Heart left ventricle (tissue), 16 donors: Measurements from ENCODE around the gene AP3B1. TPM values are rescaled to one million over a fixed set of nuclear protein-coding genes. Genes with fewer than 3 reads are reported as not detected.

Experiments used
- ATAC-seq, 4 donors: fragments of 200-7000 bp; cut with Tn5 transposase; one replicate each; pipeline ENCODE4 v1.9.1; 2020 to 2022; ENCODE audit warnings: moderate library complexity in 4 of 4, mild to moderate bottlenecking in 3 of 4, moderate number of reproducible peaks in 1 of 4
- DNase-seq, 5 donors: peaks; one replicate each; pipeline ENCODE4 v3.0.0-alpha.2; 2020
- H3K27ac ChIP-seq, 12 donors: fragments of 200-600 bp; sonication (generic) in 4 of 12; one replicate each; pipeline versions ENCODE4 v1.5.0 to v1.8.0; 2016 to 2022; ENCODE audit warnings: mild to moderate bottlenecking in 2 of 12
- H3K27me3 ChIP-seq, 9 donors: fragments of 200-600 bp; sonication (generic) in 2 of 9; one replicate each; pipeline versions ENCODE4 v1.5.1 to v1.8.0; 2016 to 2022; ENCODE audit warnings: mild to moderate bottlenecking in 3 of 9
- H3K36me3 ChIP-seq, 9 donors: fragments of 200-600 bp; sonication (generic) in 2 of 9; one replicate each; pipeline versions ENCODE4 v1.5.0 to v1.8.0; 2018 to 2022; ENCODE audit warnings: mild to moderate bottlenecking in 2 of 9
- H3K4me1 ChIP-seq, 12 donors: fragments of 200-600 bp; sonication (generic) in 4 of 12; one replicate each; pipeline versions ENCODE4 v1.5.0 to v1.8.0; 2016 to 2022; ENCODE audit warnings: mild to moderate bottlenecking in 3 of 12
- H3K4me3 ChIP-seq, 12 donors: fragments of 200-600 bp; sonication (generic) in 4 of 12; one replicate each; pipeline versions ENCODE4 v1.5.0 to v1.8.0; 2017 to 2022; ENCODE audit warnings: mild to moderate bottlenecking in 9 of 12, moderate library complexity in 4 of 12
- H3K9me3 ChIP-seq, 12 donors: fragments of 200-600 bp; sonication (generic) in 4 of 12; one replicate each; pipeline versions ENCODE4 v1.5.0 to v1.8.0; 2016 to 2022; ENCODE audit warnings: mild to moderate bottlenecking in 1 of 12
- POLR2A ChIP-seq, 2 donors: fragments of 450-650 bp; IDR thresholded peaks; one replicate each; pipeline ENCODE4 v1.6.1; 2017; ENCODE audit warnings: antibody characterized with exemption in 2 of 2, mild to moderate bottlenecking in 2 of 2, moderate library complexity in 2 of 2
- WGBS, 4 donors: extraction: QIAGEN DNeasy Blood & Tissue Kit in 2 of 4; methylation state at CpG; one replicate each; pipeline versions ENCODE4 v1.1.5 to v1.1.7; 2013 to 2018; 5-methylcytosine and 5-hydroxymethylcytosine counted together
- intact Hi-C, 10 donors: fragments of 100-400 bp; cut with DNase I; formaldehyde crosslinking; loops; one replicate each; pipeline versions ENCODE4 v1.11.1 to v1.14.2; 2022
- polyA plus RNA-seq, 2 donors: library from polyadenylated mRNA; stranded (reverse); fragments of 200-250 nt; gene quantifications; one replicate each; pipeline ENCODE4 v1.2.3, GENCODE V29; 2013
- total RNA-seq, 9 donors: library from RNA; depleted of rRNA in 2 of 9; stranded (reverse); fragments of >200 nt in 2 of 9; fragmentation: NEBNext Ultra II Directional in 3 of 9; extraction: Animal tissue kit (Norgen Biotek cat#: 25700) in 3 of 9; gene quantifications; one replicate each; pipeline versions ENCODE4 v1.1.0 to v1.2.4, GENCODE V29; 2016 to 2023
- TF ChIP-seq, protein P1 (sequence below), 12 donors: fragments of 200-600 bp; sonication (generic) in 4 of 12; IDR thresholded peaks; one replicate each; pipeline versions ENCODE4 v1.5.0 to v1.8.0; 2018 to 2022; ENCODE audit warnings: antibody characterized with exemption in 12 of 12, mild to moderate bottlenecking in 5 of 12
- donor health status: ischemic (EF 13 %, LVEDD 7.1; RV severe dilation, severe dysfunction).
- donor health status: healthy with polysubstance abuse.
- donor health status: DM: no; HTN: yes; CAD: no.
- donor health status: DM: no; HTN: no; CAD: no.
- donor health status: ischemic (EF 25% LVEDD 6.9; RV normal size, moderate dysfunction).
- donor health status: ischemic (EF 25% LVEDD 5.7; RV mildly dilated, moderate dysfunction).
- donor health status: healthy.
- donor health status: DM: yes; HTN: yes; CAD: no.
- donor health status: ischemic (EF 35%, LVEDD 5.7; RV mildly dilated, moderate dysfunction).
- donor health status: nonischemic (EF 11% LVEDD 7.7; RV severe dilation, severe dysfunction).
- donor health status: DM: yes; HTN: yes; CAD: no.
- donor health status: PGD.
- donor health status: ischemic (EF 29% LVEDD 5.4; RV normal size, mild dysfunction).
- donor health status: nonischemic (EF 23%, LVEDD 6.1; RV moderate dilation, normal function).

The AP3B1 gene
- total and polyA plus RNA-seq, 11 donors: 14.4 to 33.7 (median 25.2) TPM

DNA sequence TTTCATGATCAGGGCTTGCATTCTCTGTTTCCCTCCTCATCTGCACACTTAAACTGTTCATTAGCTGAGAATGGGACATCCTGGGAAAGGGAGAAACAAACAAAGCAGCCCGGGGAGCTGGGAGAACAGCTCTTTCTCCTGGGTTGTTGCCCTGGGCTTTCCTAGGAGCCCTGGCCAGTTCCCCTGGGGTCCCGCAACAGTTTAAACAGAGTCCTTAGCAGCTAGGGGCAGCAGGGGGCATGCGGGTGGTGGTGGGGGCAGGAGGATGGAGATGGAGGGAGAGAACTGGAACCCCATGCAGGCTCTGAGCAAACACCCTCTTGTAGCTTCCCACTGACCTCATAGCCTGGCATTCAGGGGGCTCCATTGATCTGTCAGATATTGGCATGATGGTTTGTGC lies 309.3 kb downstream of the AP3B1 start:
- no peak for ATAC-seq
- Histone ChIP-seq H3K4me1 (peaks cover 0 to 8% (median 0%) of the 10 kb centered on the region in 12 donors), H3K27ac (no peak overlapping the region), H3K27me3 (peaks cover 0 to 7% (median 0%) of the 10 kb centered on the region in 9 donors), H3K36me3 (no peaks in the 10 kb centered on the region), H3K4me3 (no peak overlapping the region), H3K9me3 (no peaks in the 10 kb centered on the region)
- TF ChIP-seq, protein P1, sequence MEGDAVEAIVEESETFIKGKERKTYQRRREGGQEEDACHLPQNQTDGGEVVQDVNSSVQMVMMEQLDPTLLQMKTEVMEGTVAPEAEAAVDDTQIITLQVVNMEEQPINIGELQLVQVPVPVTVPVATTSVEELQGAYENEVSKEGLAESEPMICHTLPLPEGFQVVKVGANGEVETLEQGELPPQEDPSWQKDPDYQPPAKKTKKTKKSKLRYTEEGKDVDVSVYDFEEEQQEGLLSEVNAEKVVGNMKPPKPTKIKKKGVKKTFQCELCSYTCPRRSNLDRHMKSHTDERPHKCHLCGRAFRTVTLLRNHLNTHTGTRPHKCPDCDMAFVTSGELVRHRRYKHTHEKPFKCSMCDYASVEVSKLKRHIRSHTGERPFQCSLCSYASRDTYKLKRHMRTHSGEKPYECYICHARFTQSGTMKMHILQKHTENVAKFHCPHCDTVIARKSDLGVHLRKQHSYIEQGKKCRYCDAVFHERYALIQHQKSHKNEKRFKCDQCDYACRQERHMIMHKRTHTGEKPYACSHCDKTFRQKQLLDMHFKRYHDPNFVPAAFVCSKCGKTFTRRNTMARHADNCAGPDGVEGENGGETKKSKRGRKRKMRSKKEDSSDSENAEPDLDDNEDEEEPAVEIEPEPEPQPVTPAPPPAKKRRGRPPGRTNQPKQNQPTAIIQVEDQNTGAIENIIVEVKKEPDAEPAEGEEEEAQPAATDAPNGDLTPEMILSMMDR (IDR thresholded peaks at IDR 0.05): no peak
- TF ChIP-seq POLR2A (IDR thresholded peaks at IDR 0.05): no peak
- WGBS, 4 donors: 51 to 61% (median 54%) methylated on average over 3 of the region's 3 CpGs
- intact Hi-C loops: no loop called here
- no peak for DNase-seq

DNA sequence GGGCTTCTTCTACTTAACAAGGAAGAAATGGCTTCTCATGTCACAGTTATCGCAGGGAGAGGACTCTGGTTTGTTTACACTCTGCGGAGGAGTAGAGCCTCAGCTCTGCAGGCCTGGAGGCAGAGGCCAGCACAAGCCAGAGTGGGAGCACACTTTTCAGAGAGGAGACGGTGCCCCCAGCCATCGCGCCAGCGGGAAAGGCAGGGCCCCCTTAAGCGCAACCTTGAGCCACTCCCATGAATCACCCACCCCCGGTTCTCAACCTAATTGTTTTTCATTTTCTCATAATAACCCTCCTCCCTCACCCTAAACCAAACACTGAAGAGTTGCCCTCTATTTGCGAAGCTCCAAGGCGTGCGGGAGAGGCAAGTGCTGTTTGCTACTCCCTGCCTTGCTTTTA lies 309.9 kb downstream of the AP3B1 start:
- 55 to 71% (median 62%) methylated on average over 11 of the region's 11 CpGs for WGBS, 4 donors
- H3K27ac ChIP-seq: no peak overlapping the region

DNA sequence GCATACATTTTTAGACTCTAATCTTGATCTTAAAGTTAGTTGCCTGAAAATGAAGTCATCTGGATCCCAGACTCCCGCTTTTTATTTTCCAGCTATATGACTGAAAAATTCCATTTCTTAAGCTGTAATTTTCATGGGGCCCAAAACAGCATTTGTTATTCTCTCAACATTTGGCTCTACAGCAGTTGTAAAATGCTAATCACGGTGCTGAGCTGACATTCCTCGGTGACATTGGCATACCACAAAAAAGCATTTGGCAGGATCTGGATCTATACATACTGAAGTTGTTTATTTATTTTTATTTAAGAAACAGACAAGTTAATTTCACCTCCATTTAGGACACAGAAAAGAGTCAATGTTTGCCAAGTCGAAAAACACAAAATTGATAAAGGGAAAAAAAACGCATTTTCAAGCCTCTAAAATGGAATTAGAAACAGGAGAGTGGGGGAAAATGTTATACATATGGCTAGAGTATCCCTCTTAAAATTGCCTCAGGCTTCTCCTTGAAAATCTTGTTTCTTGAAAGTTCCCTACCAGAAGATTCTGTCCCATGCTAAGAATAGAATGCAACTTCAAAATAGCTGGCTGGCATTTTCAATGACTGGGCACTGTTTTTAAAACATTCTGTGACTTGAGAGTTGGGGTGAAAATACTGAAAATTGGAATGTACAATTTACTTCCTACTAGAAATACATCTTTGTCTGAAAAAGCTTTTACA lies 310.9 kb downstream of the AP3B1 start:
- 68 to 80% (median 72%) methylated on average over 5 of the region's 5 CpGs for WGBS, 4 donors
- intact Hi-C loops: no loop called here
- no peak overlapping the region for H3K4me3 ChIP-seq

More for the DNA sequence above, 309.9 kb downstream of the AP3B1 start:
- Histone ChIP-seq H3K27me3 (peaks cover 0 to 7% (median 0%) of the 10 kb centered on the region in 9 donors), H3K4me3 (no peak overlapping the region), H3K4me1 (peaks cover 0 to 8% (median 0%) of the 10 kb centered on the region in 12 donors), H3K9me3 (no peaks in the 10 kb centered on the region), H3K36me3 (no peaks in the 10 kb centered on the region)
- no peak for TF ChIP-seq POLR2A (IDR thresholded peaks at IDR 0.05)
- TF ChIP-seq, protein P1 (IDR thresholded peaks at IDR 0.05): no peak
- no peak for ATAC-seq
- intact Hi-C loops: no loop called here
- DNase-seq: no peak

DNA sequence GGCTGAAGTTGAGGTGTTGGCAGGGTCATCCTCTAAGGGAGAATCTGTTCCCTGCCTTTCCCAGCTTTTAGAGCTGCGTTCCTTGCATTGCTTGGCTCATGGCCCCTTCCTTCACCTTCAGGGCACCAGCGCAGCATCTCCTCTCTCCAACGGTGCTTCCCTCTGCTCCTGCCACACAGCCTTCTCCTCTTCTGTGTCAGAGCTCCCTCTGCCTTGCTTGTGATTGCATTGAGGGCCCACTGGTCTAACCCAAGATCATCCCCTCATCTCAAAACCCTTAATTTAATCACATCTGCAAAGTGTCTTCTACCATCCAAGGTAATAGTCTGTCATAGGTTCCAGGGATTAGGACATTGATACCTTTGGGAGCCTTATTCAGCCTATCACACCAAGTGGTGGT lies 312.7 kb downstream of the AP3B1 start:
- no peaks in the 10 kb centered on the region for H3K9me3 ChIP-seq
- H3K27ac ChIP-seq: no peak overlapping the region
- no peak overlapping the region for H3K4me3 ChIP-seq
- H3K36me3 ChIP-seq: no peaks in the 10 kb centered on the region
- ATAC-seq (no peak), DNase-seq (no peak)
- peaks cover 0 to 11% (median 0%) of the 10 kb centered on the region in 9 donors for H3K27me3 ChIP-seq
- WGBS, 4 donors: 78 to 83% (median 79%) methylated on average over 3 of the region's 3 CpGs
- intact Hi-C loops: no loop called here
- H3K4me1 ChIP-seq: peaks cover 0 to 8% (median 0%) of the 10 kb centered on the region in 12 donors
- TF ChIP-seq, protein P1 (IDR thresholded peaks at IDR 0.05): no peak
- no peak for TF ChIP-seq POLR2A (IDR thresholded peaks at IDR 0.05)

More for the DNA sequence above, 310.9 kb downstream of the AP3B1 start:
- Histone ChIP-seq H3K27me3 (peaks cover 0 to 7% (median 0%) of the 10 kb centered on the region in 9 donors), H3K27ac (no peak overlapping the region), H3K36me3 (no peaks in the 10 kb centered on the region), H3K4me1 (peaks cover 0 to 8% (median 0%) of the 10 kb centered on the region in 12 donors), H3K9me3 (no peaks in the 10 kb centered on the region)
- ATAC-seq: no peak
- no peak for DNase-seq
- TF ChIP-seq, protein P1 (IDR thresholded peaks at IDR 0.05): no peak
- TF ChIP-seq POLR2A (IDR thresholded peaks at IDR 0.05): no peak
